Hematopoietic multipotent progenitor cell treated with erythropoietin and hydrocortisone succinate and interleukin-3 and kit ligand, for 4 days (in vitro differentiated cells): ENCODE data around the gene FNDC5.

Experiments used
- DNase-seq: peaks from one replicate; pipeline ENCODE4 v3.0.0-alpha.2; 2015

The FNDC5 gene

GRCh38 chr1:32897082-32898049 lies 26.7 kb upstream of the FNDC5 start:
- DNase-seq = no peak

DNA sequence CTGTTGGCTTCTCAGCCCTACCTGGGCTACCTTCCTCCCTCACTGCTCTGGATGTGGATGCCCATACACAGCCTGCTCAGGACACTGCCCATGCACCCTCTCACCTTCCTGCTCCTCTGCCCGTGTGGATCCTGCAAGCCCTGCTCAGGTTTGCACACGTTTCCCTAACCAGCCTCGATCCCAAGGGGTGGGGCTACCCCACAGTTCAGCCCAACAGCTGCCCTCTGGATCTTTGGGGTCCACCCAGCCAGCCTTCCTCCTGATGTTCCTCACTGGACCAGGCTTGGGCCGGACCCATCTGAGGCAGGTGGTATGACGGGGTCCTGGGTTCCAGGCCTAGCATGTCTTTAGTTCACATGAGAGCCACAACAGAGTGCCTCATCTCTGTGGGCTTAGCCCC lies 25.7 kb upstream of the FNDC5 start:
- DNase-seq = no peak

DNA sequence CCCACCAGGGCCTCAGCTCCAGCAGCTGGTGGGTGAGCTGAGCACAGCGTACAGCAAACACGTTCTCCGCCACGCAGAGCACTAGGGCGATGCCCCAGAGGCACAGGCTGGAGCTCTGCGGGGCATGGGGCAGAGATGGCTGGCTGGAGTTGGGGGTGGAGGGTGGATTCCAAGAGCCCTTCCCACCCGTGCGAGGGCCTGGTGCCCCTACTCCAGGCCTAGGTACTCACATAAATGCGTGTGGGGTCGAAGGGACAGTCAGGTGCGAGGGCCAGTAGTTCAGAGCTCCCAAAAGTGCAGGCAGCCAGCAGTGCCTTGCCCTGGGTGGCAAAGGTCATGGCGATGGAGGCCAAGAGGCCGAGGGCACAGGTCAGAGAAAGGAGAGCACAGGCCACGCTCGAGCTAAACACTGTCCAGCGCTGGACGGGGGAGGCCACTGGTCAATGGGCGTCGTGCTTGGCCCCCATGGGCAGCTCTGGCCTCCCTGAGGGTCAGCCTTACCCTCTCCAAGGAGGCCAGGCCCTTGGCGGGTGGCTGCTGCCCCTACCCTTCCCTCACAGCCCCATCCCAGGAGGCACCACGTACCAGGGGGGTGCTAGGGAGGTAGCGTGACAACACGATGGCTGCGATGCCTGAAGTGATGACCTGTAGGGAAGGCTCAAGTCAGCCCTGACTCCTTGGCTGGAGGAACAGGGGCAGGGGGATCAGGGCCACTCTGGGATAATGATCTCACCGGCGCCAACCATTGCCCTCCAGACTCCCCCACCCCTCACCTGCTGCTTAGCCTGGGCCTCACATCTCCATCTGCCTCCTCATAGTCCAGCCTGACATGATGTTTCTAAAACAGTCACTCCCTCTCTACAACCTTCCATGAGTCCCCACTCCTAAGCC lies 24.9 kb upstream of the FNDC5 start:
- no peak for DNase-seq

GRCh38 chr1:32894681-32895080 lies 24.0 kb upstream of the FNDC5 start:
- no peak for DNase-seq

DNA sequence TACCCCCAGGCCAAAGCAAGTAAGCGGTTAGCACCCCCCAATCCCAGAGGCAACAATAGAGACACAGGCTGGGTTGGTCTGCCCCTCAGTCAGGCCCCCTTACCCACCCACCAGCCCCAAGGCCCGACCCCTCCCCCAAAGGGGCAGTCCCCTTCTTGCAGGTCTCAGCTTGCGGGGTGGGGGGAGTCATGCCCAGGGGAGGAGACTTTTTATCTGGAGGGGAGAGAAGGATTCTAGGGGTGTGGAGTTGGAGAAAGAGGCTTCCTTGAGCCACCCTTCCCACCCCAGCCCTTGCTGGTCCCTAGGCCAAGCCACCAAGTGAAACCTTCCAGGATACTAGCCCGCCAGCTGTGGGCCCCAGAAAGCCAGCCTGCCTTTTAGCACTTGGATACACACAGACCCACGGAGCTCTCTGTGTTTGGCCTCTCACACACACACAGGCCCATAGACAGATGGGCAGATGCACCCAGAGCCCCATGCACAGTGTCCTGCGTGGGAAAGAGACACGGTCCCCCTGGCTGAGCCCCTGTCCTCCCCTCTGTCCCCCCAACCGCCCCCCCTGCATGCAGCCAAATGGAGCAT lies 23.4 kb upstream of the FNDC5 start:
- DNase-seq = no peak

GRCh38 chr1:32893198-32894018 lies 22.7 kb upstream of the FNDC5 start:
- DNase-seq = no peak

DNA sequence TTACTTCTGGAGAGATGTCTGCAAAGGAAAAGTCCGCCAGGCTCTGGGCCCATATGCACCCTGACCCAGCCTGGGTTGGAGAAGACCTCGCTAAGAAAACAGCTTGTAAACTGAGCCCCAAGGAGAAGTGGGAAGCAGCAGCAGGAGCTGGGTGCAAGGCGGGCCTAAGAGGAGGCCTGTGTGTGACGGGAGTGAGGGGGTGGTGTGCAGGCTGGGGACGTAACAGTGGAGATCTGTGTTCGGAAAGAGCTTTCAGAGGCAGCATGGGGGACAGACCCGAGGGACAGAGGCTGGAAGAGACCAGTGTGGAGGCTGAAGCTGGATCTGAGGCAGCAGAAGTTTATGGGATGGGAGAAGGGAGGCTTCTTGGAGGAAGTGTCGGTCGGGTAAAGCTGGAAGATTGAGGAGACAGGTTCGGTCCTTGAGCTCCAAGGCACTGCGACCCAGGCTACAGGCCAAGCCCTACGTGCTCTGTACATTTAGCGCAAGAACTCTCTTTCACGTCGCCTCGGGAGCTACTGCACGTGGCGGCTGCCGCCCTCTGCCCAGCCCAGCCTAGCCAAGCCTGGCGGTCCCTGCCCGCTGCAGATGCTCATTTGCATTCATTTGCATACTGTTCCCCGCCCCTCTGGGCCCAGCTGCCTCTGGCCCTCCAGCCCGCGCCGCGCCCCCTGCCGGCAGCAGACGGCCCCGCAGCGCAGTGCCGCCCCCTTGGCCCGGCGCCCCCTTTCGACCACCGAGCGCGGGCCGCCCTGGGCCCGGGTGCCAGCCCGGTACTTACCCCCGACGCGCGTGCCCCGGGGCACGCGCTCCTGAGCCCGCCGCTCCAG lies 21.9 kb upstream of the FNDC5 start:
- peak; percentile 76 for DNase-seq

DNA sequence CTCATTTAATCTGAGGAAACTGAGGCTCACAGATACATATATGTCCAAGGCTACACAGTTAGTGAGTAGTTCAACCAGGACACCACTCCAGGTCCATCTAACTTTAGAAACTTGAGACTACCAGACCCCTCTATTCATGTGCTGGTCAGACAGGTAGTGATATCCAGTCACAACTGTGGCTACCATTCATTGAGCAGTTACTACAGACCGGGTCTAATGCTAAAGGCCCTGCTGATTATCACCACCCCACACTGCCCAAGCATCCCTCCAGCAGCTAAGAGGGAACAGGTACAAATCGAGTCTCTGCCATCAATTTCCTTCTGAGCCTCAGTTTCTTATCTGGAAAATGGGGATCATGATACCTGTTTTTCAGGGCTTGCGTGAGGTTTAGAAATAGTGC lies 20.9 kb upstream of the FNDC5 start:
- DNase-seq = no peak

GRCh38 chr1:32891241-32891570 lies 20.5 kb upstream of the FNDC5 start:
- DNase-seq = no peak

DNA sequence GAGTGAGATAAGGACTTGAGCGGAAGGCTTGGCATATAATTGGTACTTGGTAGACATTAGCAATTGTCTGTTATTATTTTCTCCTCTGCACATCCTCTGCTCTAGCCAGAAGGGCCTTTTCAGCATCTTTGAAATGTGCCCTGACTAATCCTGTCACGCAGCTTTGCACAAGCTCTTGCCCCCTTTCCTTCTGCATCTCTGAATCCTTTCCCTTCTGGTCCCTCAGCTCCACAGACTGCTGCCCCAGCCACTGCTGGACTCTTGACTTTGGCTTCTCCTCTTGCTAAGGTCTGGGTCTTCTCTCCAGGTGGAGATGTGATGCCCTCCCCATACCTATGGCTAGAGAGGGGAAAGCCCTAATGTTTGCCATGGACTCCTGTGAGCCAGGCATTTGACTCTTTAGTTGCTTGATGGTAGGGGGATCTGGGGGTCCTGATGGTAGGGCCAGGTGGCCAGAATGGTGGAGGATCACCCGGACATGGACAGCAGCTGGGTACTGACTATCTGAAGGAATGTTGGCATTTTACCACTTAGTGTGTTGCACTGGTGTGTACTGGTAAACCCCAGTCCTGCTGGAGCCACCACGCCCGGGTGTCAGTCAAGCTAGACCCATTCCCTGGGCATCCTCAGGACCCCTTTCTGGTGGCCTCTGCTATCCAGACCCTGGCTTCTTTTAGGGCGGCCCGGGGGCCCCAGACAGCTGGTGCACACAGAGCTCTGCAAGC lies 20.0 kb upstream of the FNDC5 start:
- DNase-seq = no peak

DNA sequence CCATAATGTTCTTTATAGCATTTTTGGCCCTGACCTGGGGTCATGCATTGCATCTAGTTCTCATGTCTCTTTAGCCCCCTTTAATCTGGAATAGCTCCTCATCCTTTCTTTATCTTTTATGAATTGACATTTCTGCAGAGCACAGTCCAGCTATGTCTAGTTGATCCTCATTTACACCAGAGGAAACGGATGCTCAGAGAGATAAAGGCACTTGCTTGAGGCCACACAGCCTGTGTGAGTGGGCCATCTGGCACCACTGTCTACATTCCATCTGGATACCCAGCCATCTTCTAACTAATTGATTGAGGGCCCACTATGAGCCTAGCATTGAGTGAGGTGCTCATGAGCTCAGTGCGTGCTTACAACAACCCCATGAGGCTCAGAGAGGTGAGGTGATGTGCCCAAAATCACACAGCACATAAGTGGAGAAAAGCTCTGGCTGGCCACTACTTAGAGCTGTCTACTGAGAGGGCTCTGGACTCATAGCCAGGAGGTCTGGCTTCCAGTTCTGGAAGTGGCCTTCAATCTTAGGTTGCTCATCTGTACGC lies 19.1 kb upstream of the FNDC5 start:
- no peak for DNase-seq

DNA sequence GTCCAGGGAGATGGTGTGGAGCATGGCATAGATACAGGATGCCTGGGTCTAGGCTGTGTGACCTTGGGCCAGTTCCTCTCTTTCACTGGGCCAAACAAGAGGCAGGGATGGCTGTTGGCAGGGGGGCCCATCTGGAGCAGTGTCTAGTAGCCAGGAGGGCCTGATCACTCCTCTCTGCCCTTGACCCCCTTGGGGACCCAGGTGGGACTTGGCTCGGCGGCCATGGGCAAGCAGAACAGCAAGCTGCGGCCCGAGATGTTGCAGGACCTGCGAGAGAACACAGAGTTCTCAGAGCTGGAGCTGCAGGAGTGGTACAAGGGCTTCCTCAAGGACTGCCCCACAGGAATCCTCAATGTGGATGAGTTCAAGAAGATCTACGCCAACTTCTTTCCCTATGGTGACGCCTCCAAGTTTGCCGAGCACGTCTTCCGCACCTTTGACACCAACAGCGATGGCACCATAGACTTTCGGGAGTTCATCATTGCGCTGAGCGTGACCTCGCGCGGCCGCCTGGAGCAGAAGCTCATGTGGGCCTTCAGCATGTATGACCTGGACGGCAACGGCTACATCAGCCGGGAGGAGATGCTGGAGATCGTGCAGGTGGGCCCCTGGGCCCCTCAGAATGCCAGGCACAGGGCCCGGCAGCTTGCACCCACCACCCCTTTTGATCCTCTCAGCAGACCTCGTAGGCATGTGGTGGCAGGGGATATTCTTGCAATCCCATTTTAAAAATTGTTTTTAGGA lies 18.1 kb upstream of the FNDC5 start:
- no peak for DNase-seq

- no peak for DNase-seq
Measured at GRCh38 chr1:32888134-32888533, 17.4 kb upstream of the FNDC5 start.

DNA sequence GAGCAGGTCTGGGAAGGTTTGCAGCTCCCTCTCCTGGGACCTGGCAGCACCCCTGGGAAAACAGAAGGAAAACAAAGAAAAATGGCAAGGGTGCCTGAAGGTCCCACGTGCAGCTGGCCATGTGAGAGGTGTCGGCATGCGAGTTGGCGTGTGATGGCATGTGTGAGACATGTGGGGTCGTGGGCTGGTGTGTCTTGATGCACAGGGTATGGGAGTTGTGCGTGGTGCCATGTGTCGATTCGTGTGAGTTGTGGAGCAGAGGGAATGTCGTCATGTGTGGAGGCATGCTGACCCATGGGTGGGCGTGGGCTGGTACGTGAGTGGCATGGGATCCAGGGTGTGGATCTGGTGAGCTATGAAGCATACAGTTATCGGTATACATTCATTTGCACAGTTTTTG lies 16.9 kb upstream of the FNDC5 start:
- no peak for DNase-seq

DNA sequence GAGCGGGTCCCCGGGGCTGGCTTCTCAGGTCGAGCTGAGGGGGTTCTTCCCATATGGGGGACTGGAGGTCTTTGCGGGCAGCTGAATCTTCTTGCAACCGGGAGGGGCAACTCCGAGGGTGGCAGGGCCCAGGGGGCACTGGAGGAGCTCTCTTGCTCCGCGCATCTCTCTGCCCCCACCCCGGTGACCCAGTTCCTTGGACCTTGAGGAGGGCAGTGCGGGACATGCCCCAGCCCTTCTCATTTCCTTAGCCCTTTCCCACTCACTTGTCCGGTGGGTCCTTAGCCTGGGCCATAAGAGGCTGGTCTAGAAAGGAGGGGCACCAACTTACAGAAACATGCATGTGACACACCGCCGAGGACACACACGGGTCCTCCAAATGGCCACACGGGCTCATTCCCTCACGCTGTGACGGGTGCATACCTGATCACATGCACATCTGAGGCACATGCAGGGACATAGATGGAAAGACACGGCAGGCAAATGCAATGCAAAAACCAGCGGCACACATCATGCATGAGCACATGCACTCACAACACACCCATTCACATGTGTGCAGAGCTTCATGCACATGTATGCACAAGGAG lies 16.2 kb upstream of the FNDC5 start:
- DNase-seq = no peak

GRCh38 chr1:32886004-32886827 lies 15.5 kb upstream of the FNDC5 start, which contains the start of gene HPCA:
Gene HPCA (plus strand): TSS chr1:32886491. CDS start chr1:32888899, 2,408 bp downstream.
- DNase-seq = peak; percentile 85

DNA sequence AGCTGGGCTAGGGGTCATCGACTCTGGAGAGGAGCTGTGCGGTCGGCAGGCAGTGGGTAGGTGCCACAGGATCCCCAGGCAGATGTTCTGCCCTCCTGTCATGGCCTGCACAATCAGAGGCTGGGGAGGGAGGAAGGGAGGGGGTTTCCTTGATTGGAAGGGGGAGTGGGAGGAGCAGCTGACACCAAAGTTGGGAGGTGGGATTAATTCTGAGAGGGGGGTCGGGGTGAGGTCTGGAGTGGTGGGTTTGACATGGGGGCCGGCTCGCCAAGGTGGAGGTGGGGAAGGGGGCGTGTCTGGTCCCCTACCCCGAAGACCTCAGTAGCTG lies 14.9 kb upstream of the FNDC5 start:
- no peak for DNase-seq

DNA sequence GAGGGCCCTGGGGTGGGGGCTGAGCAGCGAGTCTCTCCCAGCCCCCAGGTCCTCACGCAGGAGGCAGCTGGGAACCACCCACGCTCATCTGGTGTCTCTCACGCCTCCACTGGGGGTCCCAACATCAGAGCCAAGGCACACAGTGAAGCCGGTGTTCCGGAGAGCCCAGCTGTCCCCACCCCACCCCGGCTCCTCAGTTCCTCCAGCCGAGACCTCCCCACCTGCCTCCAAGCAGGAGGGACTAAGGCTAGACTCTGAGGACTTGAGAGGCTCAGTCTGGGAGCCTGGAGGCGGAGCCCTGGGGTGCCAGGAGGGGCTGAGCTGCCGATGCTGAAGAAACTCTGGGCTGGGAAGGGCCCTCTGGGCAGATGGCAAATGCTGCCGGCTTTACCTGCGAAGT lies 14.0 kb upstream of the FNDC5 start:
- no peak for DNase-seq

- DNase-seq = no peak
Measured at GRCh38 chr1:32884032-32884372, 13.3 kb upstream of the FNDC5 start.
